Measurements from ENCODE around the gene SPART.

GRCh38 chr13:36259361-36260137 is 86.6 kb downstream of the SPART start:
- TF ChIP-seq CTCF (IDR thresholded peaks at IDR 0.05) (no peak), ZFX (IDR thresholded peaks at IDR 0.05; ENCODE audit: borderline replicate concordance) (no peak)
